Astrocyte (in vitro differentiated cells and primary cell): ENCODE measurements around the gene CYBA. TPM values are rescaled to one million over a fixed set of nuclear protein-coding genes. Genes with fewer than 3 reads are reported as not detected.

Experiments used
- DNase-seq: peaks from one replicate; pipeline ENCODE4 v3.0.0-alpha.2; 2010; ENCODE audit warnings: low read depth
- FAIRE-seq: peaks from 2 replicates; lab custom pipeline; 2011; peaks lifted over from hg19 to GRCh38; lab: Jason Lieb, UNC
- H2AFZ ChIP-seq: 2 replicates; pipeline ENCODE4 v1.6.0; 2012; ENCODE audit warnings: low read depth, low read length, inconsistent platforms
- H3K27ac ChIP-seq: 2 replicates; pipeline ENCODE4 v1.5.1; 2011; ENCODE audit warnings: low read depth, low read length, inconsistent platforms
- H3K27me3 ChIP-seq: 2 replicates; pipeline ENCODE4 v1.6.0; 2011; ENCODE audit warnings: low read length, inconsistent platforms; ENCODE audit not compliant: insufficient read depth
- H3K36me3 ChIP-seq: 2 replicates; pipeline ENCODE4 v1.5.1; 2011; ENCODE audit warnings: low read length, inconsistent platforms; ENCODE audit not compliant: insufficient read depth
- H3K4me1 ChIP-seq: 2 replicates; pipeline ENCODE4 v1.5.1; 2011; ENCODE audit warnings: low read length, inconsistent platforms; ENCODE audit not compliant: insufficient read depth
- H3K4me2 ChIP-seq: 2 replicates; pipeline ENCODE4 v1.6.0; 2012; ENCODE audit warnings: low read length, inconsistent platforms
- H3K4me3 ChIP-seq: 2 replicates; pipeline ENCODE4 v1.5.1; 2011; ENCODE audit warnings: low read depth, mild to moderate bottlenecking, low read length, inconsistent platforms; ENCODE audit not compliant: insufficient read depth
- H3K79me2 ChIP-seq: 2 replicates; pipeline ENCODE4 v1.6.0; 2012; ENCODE audit warnings: mild to moderate bottlenecking, low read length, inconsistent platforms; ENCODE audit not compliant: insufficient read depth
- H3K9ac ChIP-seq: 2 replicates; pipeline ENCODE4 v1.6.0; 2012; ENCODE audit warnings: mild to moderate bottlenecking, low read length, inconsistent platforms
- H3K9me3 ChIP-seq: 2 replicates; pipeline ENCODE4 v1.5.1; 2012; ENCODE audit warnings: low read depth, mild to moderate bottlenecking, low read length, inconsistent platforms; ENCODE audit not compliant: insufficient read depth
- H4K20me1 ChIP-seq: 2 replicates; pipeline ENCODE4 v1.6.0; 2012; ENCODE audit warnings: low read length, inconsistent platforms; ENCODE audit not compliant: insufficient read depth
- H3K27ac Mint-ChIP-seq: one replicate; pipeline ENCODE4 v1.8.0; 2021; ENCODE audit warnings: mild to moderate bottlenecking, mixed read lengths; ENCODE audit not compliant: unreplicated experiment
- H3K27me3 Mint-ChIP-seq: one replicate; pipeline ENCODE4 v1.8.0; 2021; ENCODE audit warnings: low read depth, mixed read lengths; ENCODE audit not compliant: unreplicated experiment
- H3K36me3 Mint-ChIP-seq: one replicate; pipeline ENCODE4 v1.8.0; 2021; ENCODE audit warnings: low read depth, mixed read lengths; ENCODE audit not compliant: unreplicated experiment
- H3K4me1 Mint-ChIP-seq: one replicate; pipeline ENCODE4 v1.8.0; 2021; ENCODE audit warnings: low read depth, mixed read lengths; ENCODE audit not compliant: unreplicated experiment
- H3K4me3 Mint-ChIP-seq: one replicate; pipeline ENCODE4 v1.8.0; 2021; ENCODE audit warnings: mild to moderate bottlenecking, moderate library complexity, mixed read lengths; ENCODE audit not compliant: unreplicated experiment
- H3K9me3 Mint-ChIP-seq: one replicate; pipeline ENCODE4 v1.8.0; 2021; ENCODE audit warnings: mild to moderate bottlenecking, mixed read lengths; ENCODE audit not compliant: unreplicated experiment
- EZH2 ChIP-seq: IDR thresholded peaks from 2 replicates; pipeline ENCODE4 v1.6.1; 2012; ENCODE audit warnings: mild to moderate bottlenecking, low read length, inconsistent platforms; ENCODE audit not compliant: insufficient read depth
- total RNA-seq: library from RNA; stranded (reverse); gene quantifications from 2 replicates; pipeline ENCODE4 v1.2.1, GENCODE V29; 2021
- TF ChIP-seq, protein P1 (sequence below): IDR thresholded peaks from 2 replicates; pipeline ENCODE4 v1.5.1; 2011; ENCODE audit warnings: low read depth, mild to moderate bottlenecking, inconsistent platforms, low read length, moderate library complexity; ENCODE audit not compliant: insufficient read depth

CYBA gene
- total RNA-seq, 1 donor from 2014 or later = 236 TPM

GRCh38 chr16:88629835-88630234 lies 21.0 kb downstream of the CYBA start:
- H3K4me2 ChIP-seq = no peak overlapping the region
- no peaks in the 10 kb centered on the region for H3K9me3 ChIP-seq
- DNase-seq (no peak), FAIRE-seq (no peak)
- no peak overlapping the region for H3K27ac Mint-ChIP-seq
- H3K36me3 Mint-ChIP-seq = peaks cover 3% of the 10 kb centered on the region
- no peak overlapping the region for H3K4me3 Mint-ChIP-seq
- H3K27ac ChIP-seq = no peak overlapping the region
- H3K27me3 ChIP-seq = no peaks in the 10 kb centered on the region
- TF ChIP-seq EZH2 = no peak
- TF ChIP-seq, protein P1, sequence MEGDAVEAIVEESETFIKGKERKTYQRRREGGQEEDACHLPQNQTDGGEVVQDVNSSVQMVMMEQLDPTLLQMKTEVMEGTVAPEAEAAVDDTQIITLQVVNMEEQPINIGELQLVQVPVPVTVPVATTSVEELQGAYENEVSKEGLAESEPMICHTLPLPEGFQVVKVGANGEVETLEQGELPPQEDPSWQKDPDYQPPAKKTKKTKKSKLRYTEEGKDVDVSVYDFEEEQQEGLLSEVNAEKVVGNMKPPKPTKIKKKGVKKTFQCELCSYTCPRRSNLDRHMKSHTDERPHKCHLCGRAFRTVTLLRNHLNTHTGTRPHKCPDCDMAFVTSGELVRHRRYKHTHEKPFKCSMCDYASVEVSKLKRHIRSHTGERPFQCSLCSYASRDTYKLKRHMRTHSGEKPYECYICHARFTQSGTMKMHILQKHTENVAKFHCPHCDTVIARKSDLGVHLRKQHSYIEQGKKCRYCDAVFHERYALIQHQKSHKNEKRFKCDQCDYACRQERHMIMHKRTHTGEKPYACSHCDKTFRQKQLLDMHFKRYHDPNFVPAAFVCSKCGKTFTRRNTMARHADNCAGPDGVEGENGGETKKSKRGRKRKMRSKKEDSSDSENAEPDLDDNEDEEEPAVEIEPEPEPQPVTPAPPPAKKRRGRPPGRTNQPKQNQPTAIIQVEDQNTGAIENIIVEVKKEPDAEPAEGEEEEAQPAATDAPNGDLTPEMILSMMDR = no peak
- no peaks in the 10 kb centered on the region for H3K27me3 Mint-ChIP-seq
- no peak overlapping the region for H3K9ac ChIP-seq
- no peaks in the 10 kb centered on the region for H3K9me3 Mint-ChIP-seq
- H4K20me1 ChIP-seq = peaks cover 12% of the 10 kb centered on the region
- H3K79me2 ChIP-seq = no peaks in the 10 kb centered on the region
- H2AFZ ChIP-seq = no peak overlapping the region
- peaks cover 7% of the 10 kb centered on the region for H3K36me3 ChIP-seq
- H3K4me1 ChIP-seq = peaks cover 8% of the 10 kb centered on the region
- H3K4me1 Mint-ChIP-seq = peaks cover 3% of the 10 kb centered on the region
- H3K4me3 ChIP-seq = no peak overlapping the region

GRCh38 chr16:88628512-88628974 lies 22.3 kb downstream of the CYBA start:
- H4K20me1 ChIP-seq = peaks cover 10% of the 10 kb centered on the region
- Mint-ChIP-seq H3K9me3 (no peaks in the 10 kb centered on the region), H3K4me3 (no peak overlapping the region), H3K27me3 (no peaks in the 10 kb centered on the region), H3K27ac (no peak overlapping the region), H3K4me1 (peaks cover 3% of the 10 kb centered on the region), H3K36me3 (peaks cover 3% of the 10 kb centered on the region)
- no peak overlapping the region for H3K4me3 ChIP-seq
- no peaks in the 10 kb centered on the region for H3K79me2 ChIP-seq
- H3K36me3 ChIP-seq = peaks cover 7% of the 10 kb centered on the region
- no peaks in the 10 kb centered on the region for H3K9me3 ChIP-seq
- DNase-seq (no peak), FAIRE-seq (no peak)
- TF ChIP-seq, protein P1 = peak; percentile 31
- no peak for TF ChIP-seq EZH2
- no peak overlapping the region for H3K27ac ChIP-seq
- no peaks in the 10 kb centered on the region for H3K4me1 ChIP-seq
- H3K4me2 ChIP-seq = no peak overlapping the region
- no peak overlapping the region for H2AFZ ChIP-seq
- H3K27me3 ChIP-seq = no peaks in the 10 kb centered on the region
- H3K9ac ChIP-seq = no peak overlapping the region

DNA sequence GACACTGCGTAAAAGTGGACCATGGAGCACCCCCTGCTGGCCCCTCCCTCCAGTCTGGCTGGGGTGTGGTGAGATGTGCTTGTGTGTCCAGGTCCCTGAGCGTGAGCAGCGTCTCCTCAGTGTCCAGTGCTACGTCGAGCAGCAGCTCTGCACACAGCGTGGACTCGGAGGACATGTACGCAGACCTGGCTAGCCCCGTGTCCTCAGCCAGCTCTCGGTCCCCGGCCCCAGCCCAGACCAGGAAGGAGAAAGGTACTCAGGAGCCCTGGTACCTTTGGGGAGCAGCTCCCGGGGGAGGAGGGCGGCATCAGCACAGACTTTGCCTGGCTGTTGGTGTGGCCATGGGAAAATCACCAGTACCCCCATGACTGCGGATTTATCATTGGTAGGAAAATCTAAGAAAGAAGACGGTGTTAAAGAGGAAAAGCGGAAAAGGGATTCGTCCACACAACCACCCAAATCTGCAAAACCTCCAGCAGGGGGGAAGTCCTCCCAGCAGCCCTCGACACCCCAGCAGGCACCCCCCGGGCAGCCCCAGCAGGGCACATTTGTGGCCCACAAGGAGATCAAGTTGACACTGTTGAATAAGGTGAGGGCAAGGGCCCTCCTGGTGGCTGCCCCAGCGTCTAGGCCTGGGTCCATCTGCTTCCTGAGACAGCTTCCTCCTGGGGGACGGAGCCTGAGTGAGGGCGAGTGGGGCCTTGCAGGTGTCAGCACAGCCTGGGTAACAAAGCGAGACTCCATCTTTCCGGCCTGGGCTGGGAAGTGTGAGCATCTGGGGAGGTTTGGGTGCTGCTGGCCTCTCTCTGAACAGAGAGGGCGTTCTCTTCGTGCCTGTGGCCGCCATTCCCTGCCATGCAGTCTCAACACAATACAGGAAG lies 23.1 kb downstream of the CYBA start:
- no peak overlapping the region for H3K4me2 ChIP-seq
- no peaks in the 10 kb centered on the region for H3K27me3 Mint-ChIP-seq
- H2AFZ ChIP-seq = no peak overlapping the region
- DNase-seq (no peak), FAIRE-seq (no peak)
- peaks cover 3% of the 10 kb centered on the region for H3K36me3 Mint-ChIP-seq
- peaks cover 4% of the 10 kb centered on the region for H4K20me1 ChIP-seq
- H3K9me3 Mint-ChIP-seq = no peaks in the 10 kb centered on the region
- no peaks in the 10 kb centered on the region for H3K9me3 ChIP-seq
- H3K4me1 Mint-ChIP-seq = peaks cover 3% of the 10 kb centered on the region
- H3K4me1 ChIP-seq = no peaks in the 10 kb centered on the region
- no peak overlapping the region for H3K4me3 Mint-ChIP-seq
- H3K27me3 ChIP-seq = no peaks in the 10 kb centered on the region
- H3K36me3 ChIP-seq = peaks cover 7% of the 10 kb centered on the region
- no peak overlapping the region for H3K4me3 ChIP-seq
- H3K27ac Mint-ChIP-seq = no peak overlapping the region
- H3K27ac ChIP-seq = no peak overlapping the region
- no peaks in the 10 kb centered on the region for H3K79me2 ChIP-seq
- no peak for TF ChIP-seq EZH2
- TF ChIP-seq, protein P1 = no peak
- H3K9ac ChIP-seq = no peak overlapping the region
